SHP77 treated with DMSO at 0.1 percent for 48 hours (cell line): ENCODE measurements around the gene GPRIN2.
"Not testable (repeated sequence)": the region's sequence is repeated elsewhere in the genome, so short reads cannot be mapped to it uniquely, and the experiment has no call there.

Experiments
- DNase-seq: peaks from one replicate; lab custom pipeline; 2025; lab: John Stamatoyannopoulos, UW

The GPRIN2 gene

DNA sequence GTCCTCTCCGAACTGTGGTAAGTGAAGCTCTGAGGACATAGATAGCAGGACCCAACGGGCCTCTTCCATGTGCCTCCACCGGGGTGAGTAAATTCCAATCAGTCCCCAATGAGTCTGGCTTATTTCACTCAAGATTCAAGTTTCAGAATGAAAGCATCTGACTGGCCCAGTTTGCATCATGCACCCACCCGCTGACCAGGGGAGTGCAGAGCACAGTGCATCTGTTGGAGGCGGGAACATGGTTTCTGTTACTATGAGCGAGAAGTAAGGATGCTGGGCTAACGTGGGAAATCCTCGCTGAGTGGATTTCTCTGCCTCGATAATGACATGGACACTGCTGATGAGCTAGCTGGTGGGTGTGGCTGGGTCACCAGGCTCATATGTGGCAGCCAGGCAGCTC, 10.7 kb upstream of the GPRIN2 start:
- not testable (repeated sequence) for DNase-seq

DNA sequence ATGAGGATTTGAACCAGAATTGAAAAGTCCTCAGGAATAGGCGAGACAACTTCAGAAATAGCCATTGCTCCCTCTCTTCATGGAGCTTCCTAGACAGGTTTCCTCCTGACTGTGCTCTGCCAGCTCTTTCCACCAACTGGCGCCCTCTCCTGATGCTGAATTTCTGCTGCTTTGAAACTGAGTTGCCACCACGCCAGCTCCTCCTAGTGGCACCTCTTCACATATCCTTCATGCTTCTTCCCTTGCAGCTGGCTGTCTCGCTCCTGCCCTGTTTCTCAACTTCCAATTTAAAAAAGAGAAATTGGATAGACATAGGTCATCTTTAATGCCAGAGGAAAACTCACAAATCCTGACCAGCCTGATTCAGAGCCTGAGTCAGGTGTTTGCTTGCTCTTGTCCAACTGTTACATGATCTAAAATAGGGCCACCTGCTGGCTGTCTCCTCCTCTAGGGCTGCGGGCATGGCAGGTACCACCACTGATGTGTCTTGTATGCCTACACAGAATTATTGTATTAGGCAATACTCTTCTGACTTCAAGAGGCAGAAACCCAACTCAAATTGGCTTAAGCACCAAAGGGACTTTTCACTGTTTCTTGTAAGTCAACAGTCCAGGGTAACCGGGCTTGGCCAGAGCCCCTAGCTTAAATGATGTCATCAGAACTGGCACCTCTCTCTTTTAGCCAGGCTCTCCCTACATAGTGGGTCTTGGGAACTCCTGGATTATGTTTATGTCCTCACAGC, 9.3 kb upstream of the GPRIN2 start:
- not testable (repeated sequence) for DNase-seq

DNA sequence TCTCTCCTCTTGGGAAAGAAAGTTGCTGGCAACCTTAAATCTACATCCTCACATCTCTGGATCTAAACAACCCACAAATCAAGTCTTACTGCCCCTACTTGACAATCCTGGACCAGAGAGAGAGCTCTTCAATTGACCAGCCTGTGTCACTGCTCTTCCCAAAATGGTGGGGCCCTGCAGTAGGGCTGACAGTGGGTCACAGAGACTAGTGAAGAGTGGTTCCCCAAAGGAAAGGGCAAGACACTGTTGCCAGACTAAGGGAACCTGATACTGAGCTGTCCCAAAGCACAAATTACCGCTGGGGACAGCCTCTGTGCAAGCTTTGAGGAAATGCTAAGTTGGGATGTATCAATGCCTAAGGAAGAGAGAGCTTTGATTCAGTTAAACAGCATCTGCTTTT, 4.5 kb upstream of the GPRIN2 start:
- DNase-seq, result no peak

DNA sequence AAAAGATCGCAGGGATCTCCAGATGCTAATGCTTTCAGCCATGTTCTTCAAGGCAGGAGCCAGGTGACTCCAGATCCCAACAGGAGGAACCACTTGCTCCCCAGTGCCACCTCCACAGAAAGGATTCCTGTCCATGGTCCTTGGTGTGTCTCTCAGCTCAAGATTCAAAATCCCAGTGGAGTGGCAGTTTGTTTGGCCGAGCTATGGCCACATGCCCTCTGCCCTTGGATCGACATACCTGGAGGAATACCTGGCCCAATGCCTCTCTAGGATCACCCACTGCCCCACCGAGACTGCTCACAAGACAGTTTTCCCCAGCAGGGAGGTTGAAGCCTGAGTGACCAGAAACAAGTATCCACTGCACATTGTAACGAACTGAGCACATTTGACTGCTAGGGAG, 3.9 kb upstream of the GPRIN2 start:
- no peak for DNase-seq

DNA sequence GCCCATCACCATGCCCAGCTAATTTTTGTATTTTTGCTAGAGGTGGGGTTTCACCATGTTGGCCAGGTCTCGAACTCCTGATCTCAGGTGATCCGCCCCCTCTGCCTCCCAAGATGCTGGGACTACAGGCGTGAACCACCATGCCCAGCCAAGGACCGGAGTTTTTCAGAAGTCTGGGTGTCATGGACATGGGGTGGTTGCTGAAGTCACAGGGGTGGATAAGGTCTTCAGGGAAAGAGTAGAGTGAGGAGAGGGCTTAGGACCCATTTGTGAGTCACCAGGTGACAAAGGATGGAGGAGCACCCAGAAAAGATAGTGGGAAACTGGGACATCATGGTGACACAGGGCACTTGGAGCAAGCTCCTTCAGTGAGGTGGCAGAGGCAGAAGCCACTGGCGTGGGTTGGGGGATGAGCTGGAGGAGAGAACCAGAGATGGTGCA, 2.8 kb upstream of the GPRIN2 start:
- no peak for DNase-seq

DNA sequence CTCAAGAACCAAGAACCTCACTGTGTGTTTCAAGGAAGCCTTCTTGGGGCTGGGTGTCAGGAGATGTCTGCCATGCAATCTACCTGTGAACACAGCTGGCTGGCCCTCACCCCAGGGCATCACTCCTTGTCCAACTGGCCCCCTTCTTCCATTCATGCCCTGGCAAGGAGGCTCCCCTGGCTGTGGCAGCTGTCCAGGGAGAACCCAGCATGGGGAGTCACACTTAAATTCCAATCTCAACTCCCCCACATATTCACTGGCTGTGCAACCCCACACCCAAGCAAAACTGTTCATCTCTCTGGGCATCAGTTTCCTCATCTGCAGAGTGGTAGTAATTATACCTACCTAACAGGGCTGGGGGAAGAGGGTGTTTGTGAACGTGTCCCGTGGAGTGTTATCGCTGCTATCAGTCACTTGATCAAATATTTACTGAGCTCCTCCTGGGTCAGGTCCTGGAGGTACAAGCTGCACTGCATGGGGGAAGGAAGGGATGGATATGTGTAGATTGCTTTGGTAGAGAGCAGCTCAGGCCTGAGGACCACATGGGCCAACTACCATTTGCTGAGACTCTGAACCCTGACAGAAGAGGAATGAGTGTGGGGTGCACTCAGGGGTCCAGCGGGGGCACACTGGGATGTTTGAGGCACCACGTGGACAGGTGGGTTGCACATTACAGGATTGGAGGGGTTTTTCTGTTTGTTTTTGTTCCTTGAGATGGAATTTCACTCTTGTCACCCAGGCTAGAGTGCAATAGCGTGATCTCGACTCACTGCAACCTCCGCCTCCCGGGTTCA, 2.1 kb upstream of the GPRIN2 start:
- no peak for DNase-seq

DNA sequence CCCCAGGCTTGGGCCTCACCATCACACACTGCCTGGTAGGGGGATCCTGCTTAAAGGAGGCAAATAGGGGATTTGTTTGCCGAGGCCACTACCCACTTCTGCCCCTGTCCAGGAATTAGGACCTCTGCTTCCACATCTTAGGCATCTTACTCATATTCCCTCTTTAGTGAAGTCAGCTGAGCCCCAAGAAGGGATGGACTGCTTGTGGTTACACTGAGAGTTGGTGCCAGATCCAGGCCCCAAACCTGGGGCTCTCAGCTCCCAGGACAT, 1.6 kb upstream of the GPRIN2 start:
- DNase-seq, result no peak

DNA sequence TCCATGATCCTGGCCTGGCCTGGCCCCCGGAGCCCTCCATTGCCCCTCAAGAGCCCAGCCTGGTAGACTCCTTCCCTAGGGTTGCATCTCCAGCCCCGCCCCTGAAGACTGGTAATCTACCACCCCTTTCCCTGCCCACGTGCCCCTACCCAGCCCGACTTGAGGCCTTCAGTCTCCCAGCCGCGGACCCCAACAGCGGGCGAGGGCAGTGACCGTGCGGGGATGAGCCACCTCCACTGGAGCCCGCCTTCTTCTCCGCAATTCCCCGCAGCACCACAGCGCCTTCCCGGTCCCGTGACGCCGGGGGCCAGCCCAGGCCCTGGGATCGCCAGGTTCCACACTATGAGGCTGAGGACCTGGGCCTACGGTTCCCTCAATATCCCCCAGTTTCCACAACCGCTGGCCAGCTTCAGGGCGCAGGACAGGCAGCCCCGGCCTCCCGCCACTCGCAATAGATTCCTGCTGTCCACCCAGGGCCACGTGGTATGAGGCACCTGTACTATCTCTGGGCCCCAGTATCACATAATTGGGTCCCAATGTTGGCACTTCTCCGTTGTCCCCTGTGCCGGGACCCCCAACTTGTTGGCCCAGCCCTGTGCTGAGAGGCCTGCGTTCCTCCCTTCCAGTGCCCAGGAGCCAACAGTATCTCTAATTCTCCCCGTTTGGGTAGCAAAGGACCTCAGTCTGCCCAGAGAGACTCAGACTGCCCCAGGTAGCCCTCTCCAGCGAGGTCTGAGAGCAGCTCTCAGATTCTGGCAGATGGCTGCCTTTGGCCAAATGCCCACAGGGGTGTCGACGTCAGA, 1.1 kb upstream of the GPRIN2 start:
- no peak for DNase-seq

DNA sequence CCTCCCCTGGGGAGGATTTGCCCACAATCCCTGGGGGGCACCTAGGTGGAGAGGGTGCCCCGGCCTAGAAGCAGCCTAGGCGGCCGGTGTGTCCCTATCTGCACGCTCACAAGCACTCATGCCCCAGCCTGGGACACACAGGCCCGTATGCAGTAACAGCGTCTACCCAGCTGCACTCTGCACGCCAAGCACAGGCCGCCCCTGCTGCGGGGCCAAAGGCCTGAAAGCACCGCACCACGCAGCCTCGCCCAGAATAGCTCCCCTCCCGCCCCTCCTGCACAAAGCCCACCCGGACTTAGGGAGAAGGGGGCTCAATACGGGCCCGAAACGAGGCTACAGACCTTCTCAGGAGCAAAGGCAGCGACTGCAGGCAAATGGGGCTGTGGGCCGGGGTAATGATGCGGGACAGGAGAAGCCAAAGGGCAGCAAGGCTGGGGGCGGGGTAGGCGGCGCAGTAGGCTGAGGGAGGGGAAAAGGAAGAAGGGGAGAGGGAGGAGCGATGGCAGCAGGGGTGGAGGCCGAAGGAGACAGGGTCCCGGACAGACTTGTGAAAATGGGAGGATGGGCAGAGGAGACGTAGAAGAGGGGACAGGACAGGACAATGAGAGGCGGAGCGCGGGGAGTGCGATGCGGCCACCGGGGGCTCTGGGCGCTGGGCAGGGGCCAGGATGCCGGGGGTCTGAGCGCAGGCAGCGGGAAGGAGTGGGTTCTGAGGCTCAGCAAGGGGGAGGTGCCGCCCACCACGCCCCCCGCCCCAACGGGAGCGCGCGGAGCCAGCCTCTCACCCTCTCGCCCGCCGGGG, 544 bp downstream of the GPRIN2 start:
- DNase-seq, result no peak

DNA sequence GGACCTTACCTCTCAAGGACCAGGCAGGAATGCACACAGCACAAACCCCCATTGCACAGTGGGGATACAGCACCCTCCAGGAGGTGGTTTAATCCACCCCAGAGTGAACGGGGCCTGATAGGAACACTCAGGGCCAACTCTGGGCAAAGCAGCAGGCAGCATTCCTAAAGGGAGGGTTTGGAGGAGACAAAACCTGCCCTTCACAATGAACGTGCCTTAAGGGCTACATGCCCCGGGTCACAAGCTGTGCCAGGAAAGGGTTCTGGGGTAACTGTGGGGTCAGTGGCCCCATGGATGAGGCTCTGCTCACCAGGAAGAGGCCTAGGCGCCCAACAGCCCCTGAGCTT, 1.1 kb downstream of the GPRIN2 start:
- no peak for DNase-seq

DNA sequence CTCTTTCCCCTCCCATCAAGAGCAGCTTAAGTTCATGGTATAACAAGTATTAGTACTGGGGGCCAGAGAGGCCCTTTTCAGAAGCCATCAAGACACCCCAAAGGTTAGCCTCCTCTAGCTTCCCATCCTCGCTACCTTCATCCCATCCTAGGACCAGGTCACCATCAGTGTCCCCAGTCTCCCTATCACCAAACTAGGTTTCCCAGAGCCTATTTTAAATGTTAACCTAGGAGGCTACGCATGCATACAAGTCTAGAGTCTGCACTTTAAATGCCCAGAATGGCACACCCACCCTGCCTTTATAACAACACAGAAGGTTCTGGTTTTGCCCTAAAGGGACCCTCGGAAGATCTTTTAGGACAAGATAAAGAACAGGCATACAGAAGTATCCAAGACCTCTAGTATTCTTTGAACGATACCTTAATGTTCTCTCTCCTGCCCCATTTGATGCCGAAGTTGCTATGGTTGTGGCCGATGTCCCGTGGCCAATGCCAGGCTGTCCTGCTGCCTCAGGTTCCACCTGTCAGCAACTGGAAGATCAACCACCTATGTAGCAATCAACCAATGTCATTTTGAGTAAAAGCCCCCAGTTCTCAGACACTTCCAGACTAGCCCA, 2.2 kb downstream of the GPRIN2 start:
- no peak for DNase-seq

DNA sequence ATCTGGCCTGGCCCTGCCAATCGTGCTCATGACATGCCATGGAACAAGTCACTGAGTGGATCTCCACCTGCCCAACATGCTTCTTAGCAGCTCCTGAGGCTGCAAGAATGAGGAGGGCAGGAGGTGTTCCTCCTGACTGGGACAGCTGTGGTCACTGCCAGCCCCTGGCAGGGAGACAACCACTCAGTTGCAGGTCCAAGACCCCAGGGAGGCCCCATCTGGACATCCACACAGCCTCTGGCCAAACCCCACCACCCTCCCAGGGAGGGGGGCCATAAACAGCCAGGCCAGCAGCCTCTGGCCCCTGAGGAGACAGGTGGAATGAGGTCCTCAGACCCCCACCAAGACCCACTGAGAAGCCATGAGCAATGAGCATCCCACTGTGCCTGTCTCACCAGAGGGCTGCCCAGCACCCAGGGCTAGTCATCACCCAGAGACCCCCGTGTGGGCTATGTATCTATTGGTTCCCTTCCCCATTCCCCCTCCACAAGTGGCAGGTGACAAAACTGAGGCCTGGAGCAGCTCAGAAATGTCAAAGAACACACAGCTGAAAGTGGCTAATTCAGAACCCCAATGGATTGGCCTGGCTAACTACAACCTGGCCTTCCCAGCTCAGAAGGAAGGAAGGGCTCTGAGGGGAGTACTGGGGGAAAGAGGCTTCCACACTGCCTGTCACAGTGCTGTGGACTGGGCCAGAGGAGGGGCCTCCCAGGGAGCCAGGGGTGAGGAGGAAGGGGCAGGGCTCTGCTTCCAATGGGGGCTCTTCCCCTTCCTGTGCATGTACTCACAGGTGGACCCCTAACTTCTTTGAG, 3.0 kb downstream of the GPRIN2 start:
- no peak for DNase-seq

DNA sequence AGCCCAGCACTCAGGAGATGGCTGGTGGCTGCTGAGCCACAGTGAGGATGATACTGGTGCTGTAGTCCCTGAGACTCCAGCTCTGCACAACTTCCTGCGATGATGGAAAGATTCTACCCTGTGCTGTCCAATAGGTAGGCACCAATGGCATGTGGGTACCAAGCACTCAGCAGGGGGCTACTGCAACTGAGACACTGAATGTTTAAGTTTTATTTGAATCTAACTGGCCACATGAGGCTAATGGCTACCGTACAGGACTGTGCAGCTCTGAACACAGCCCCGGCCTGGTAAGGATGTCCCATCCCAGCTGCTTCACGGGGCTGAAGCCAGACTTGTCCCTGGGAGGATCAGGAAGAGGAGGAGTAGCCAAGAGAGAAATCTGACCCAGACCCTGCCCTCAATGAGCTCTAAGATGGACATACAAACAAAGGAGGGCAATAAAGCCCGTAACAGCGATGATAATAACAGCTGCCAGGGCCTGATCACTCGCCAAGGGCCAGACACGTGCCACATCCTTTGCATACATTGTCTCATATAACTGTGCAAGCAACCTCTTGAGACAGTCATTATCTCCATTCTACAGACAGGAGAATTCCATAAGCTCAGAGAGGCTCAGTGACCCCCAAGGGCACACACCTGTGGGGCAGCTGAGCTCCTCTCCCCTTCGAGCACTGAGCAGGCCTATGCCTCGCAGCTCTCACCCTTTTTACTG, 3.8 kb downstream of the GPRIN2 start:
- no peak for DNase-seq

DNA sequence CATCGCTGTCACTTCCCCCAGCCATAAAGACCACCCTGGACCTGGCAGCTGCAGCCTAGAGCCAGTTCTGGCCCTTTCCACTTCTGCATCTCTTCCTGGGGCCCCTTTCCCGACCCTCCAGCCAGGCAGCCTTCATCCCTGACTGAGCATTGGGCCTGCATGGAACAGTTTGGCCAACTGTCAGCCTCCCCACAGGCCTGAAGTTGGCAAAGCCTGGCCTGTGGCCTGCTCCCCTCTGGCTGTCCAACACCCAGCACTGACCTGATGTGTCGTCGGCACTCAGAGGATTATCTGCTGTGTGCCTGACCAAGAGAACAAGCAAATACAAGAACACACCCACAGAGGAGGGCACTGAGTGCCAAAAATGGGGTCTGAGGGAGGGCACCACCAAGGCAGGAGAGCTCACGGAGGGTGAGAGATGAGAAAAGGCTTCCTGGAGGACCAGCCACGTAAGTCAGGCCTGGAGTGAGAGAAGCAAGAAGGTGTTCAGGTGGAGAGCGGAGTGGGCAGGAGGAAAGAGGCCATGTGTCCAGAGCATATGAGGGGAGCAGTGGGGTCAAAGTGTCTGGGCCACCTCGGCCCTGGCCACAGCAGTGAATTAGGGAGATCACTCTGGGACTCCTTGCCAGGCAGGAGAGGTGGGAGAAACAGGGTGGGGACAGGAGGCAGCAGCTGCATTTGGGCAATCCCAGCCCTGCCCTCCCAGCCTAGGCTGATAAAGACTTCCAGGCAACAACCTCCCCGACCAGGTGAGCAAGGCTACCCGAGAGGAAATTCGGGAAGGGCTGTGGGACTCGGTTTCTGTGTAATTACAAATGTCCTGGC, 4.5 kb downstream of the GPRIN2 start:
- no peak for DNase-seq

DNA sequence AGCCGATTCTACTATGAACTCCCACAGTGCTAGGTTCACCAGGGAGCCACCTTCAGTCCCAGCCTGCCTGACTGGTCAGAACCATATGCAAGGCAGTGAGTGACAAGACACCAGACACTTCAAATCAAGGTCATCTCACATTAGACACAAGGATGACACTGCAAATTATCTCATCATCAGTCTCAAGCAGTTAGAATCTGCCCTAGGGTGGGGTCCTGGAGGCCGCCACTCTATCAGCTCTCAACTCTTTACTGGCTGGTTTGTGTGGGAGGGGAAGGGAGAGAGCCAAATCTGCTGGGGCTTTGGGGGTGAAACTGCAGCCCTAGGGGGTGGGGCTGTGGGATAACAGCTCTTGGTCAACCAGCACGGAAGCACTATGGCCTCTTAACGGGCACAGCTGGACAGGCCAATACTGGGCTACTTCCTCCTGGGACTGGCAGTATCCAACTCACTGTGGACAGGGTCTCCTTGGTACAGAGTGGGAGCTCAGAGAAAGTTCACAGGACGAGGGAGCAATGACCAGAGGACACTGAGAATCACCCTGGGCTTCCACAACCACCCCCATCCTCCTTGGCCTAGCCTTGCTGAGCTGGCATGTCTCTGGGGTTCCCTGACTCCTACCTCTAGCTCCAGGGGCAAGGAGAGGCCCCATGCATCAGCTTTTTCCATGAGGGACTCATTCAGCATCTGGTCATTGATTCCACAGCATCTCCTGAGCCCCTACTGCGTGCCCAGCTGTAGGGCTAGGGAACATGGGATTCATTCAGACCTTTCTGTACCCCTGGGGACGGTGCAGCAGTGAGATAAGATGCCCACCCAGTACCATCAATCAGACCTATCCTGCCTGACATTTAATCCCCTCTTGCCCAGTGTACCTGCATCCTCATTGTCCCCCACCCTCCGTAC, 5.4 kb downstream of the GPRIN2 start:
- DNase-seq, result no peak

DNA sequence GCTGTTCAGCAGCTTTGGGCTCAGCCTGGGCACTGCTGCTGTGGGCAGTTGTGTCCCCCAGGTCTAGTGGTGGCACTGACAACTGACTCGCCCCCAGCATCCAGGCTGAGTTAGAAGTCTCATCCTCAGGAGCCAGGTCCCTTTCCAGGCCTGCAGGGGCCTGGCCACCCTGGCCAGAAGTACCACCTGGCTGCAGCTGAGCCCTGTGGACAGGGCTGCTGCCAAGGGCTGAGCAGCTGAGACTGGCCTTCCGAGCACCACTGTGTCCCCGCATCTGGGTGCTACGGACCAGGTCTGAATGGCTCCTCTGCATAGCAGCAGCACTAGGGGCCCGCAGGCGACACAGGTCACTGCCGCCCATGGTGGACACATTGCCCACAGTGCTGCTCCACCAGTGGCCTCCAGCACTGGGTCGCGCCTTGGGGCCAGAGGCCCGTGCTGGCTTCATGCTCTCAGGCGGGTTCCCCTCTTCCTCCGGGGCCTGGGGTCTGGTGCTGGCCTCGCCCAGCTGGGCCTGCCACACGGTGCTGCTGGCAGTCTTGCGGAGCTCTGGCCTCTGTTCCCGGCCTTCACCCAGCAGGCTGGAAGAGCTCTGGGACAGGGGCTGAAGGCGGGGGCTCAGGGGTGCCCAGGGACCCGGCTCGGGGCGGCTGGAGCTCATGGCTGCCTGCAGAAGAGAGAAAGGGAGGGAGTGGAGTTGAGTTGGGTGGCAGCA, 6.2 kb downstream of the GPRIN2 start:
- no peak for DNase-seq

DNA sequence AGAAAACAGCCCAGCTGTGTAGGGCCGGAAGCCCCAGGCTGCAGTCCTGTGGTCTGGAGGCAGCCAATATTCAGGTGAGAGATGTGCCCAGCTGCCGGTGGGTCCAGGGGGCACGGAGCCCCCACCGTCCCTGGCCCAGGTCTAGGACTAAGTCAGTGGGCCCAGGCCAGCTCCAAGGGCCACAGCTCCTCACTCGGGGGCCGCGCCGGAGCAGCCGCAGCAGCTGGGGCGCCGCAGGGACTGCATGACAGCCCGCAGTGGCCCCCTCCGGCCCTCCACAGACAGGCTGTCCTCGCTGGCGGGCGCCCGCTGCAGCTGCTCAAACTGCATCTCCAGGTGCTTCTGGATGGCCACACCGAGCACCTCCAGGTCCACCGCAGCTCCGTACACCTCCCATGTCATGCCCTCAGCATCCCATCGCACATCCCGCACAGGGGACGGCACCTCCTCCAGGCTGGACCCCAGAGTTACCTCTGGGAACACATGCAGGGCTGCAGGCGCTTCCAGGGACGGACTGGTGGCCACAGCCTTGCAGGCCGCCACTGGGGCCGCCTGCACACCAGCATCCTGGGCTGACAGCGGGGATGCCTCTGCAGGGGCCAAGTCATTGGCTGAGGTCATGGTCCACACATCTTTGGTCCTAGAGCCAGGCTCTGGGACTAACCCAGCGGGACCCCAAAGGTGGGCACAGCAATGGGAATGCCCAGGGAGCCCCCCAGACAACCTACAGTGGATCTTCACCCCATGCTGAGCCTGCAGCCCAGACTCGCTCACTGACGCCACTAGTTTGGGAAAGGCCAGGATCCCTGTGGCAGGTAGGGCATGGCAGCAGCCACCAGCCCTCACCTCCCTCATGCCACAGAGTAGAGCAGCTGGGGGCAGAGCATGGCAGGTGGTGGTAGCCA, 7.0 kb downstream of the GPRIN2 start:
- no peak for DNase-seq
